NCI-H1048 (cell line): ENCODE results near the gene TMEM62.
"Not testable (repeated sequence)": the region's sequence is repeated elsewhere in the genome, so short reads cannot be mapped to it uniquely, and the experiment has no call there.

ENCODE experiments used
- DNase-seq: peaks from one replicate; lab custom pipeline; 2025; lab: John Stamatoyannopoulos, UW

Gene TMEM62

GRCh38 chr15:43209059-43209824 lies 75.9 kb downstream of the TMEM62 start:
- DNase-seq: no peak

GRCh38 chr15:43210172-43210745 lies 76.9 kb downstream of the TMEM62 start:
- DNase-seq: no peak

GRCh38 chr15:43210807-43211206 lies 77.4 kb downstream of the TMEM62 start:
- DNase-seq: no peak

GRCh38 chr15:43211224-43211735 lies 77.9 kb downstream of the TMEM62 start:
- no peak for DNase-seq

- DNase-seq: no peak
These were observed 78.9 kb downstream of the TMEM62 start for GRCh38 chr15:43212299-43212698.

- no peak for DNase-seq
These were observed 79.6 kb downstream of the TMEM62 start for GRCh38 chr15:43212951-43213350.

GRCh38 chr15:43213466-43213865 lies 80.1 kb downstream of the TMEM62 start:
- DNase-seq: no peak

- DNase-seq: no peak
These were observed 80.8 kb downstream of the TMEM62 start for GRCh38 chr15:43214169-43214568.

GRCh38 chr15:43214592-43215295 lies 81.4 kb downstream of the TMEM62 start:
- DNase-seq: no peak

- no peak for DNase-seq
These were observed 82.6 kb downstream of the TMEM62 start for GRCh38 chr15:43215961-43216360.

GRCh38 chr15:43218908-43219706 lies 85.7 kb downstream of the TMEM62 start:
- DNase-seq: no peak

- DNase-seq: no peak
These were observed 86.8 kb downstream of the TMEM62 start for GRCh38 chr15:43219929-43220928.

- DNase-seq: no peak
These were observed 87.6 kb downstream of the TMEM62 start, which contains the start of gene EPB42 for GRCh38 chr15:43220991-43221403. Gene EPB42, minus strand, starts transcription at chr15:43221018. Its CDS starts 193 bp downstream, at chr15:43220825.

GRCh38 chr15:43221422-43221821 lies 88.0 kb downstream of the TMEM62 start:
- DNase-seq: no peak

- DNase-seq: no peak
These were observed 92.0 kb downstream of the TMEM62 start for GRCh38 chr15:43225201-43225949.

GRCh38 chr15:43225950-43226255 lies 92.5 kb downstream of the TMEM62 start:
- DNase-seq: not testable (repeated sequence)

GRCh38 chr15:43226436-43227305 lies 93.3 kb downstream of the TMEM62 start:
- no peak for DNase-seq

- DNase-seq: no peak
These were observed 96.6 kb downstream of the TMEM62 start for GRCh38 chr15:43229977-43230376.

- DNase-seq: no peak
These were observed 97.3 kb downstream of the TMEM62 start for GRCh38 chr15:43230640-43231115.
